ENCODE results near the gene FOXJ1. TPM values are rescaled to one million over a fixed set of nuclear protein-coding genes. Genes with fewer than 3 reads are reported as not detected.

FOXJ1 gene
- total RNA-seq, 1 donor from 2014 or later: not detected

DNA sequence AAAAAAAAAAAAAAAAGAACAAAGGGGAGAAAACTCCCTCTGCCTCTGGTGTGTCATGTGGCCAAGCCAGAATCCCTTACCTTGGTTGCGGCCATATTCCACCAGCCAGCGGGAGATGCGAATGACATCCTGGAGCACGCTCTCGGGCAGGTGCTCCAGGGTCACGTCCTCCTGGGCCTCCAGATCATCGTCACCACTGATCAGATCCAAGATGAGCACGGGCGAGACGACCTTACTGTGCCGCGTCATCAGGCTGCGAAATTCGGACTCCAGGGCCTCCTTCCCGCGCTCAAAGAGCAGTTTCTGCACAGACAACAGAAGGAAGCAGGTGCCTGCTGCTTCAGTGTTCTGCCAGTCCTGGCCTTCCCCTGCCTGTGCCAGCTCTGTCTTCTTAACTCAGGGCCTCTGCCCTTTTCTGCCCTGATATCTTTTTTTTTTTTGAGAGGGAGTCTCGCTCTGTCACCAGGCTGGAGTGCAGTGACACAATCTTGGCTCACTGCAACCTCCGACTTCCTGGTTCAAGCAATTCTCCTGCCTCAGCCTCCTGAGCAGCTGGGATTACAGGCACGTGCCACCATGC is 43.2 kb downstream of the FOXJ1 start:
- Histone ChIP-seq H3K4me3 (no peak overlapping the region), H3K27ac (no peak overlapping the region), H3K36me3 (peaks cover 4 to 70% of the 10 kb centered on the region in 2 donors), H3K9me3 (no peaks in the 10 kb centered on the region), H3K27me3 (no peaks in the 10 kb centered on the region), H3K4me1 (peaks cover 12% of the 10 kb centered on the region)
- intact Hi-C loops (cut with DNase I): no loop called here
- no peak for TF ChIP-seq POLR2A (IDR thresholded peaks at IDR 0.05)
- TF ChIP-seq POLR2AphosphoS5 (IDR thresholded peaks at IDR 0.05; ENCODE audit: insufficient read depth in 1 of 2, low read depth in 1 of 2): no peak
- no peak for TF ChIP-seq CTCF (IDR thresholded peaks at IDR 0.05)
- no peak for DNase-seq (ENCODE audit: extremely low spot score in 2 of 2)

DNA sequence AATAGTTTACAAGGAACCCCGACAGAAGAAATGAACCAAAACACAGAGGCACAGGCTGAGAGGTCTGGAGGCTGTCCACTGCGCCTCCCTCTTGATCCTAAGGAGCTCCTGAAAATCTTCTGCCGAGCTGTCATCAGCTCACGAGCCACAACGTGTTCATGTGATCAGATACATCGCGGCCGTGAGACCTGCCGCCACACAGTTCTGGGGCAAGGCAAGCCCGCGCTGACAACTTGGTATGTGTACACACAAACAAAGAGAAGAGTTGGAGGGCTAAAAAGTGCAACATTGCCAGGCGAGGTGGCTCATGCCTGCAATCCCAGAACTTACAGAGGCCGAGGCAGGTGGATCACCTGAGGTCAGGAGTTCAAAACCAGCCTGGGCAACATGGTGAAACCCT is 45.1 kb downstream of the FOXJ1 start:
- Histone ChIP-seq H3K4me3 (no peak overlapping the region), H3K9me3 (no peaks in the 10 kb centered on the region), H3K27me3 (no peaks in the 10 kb centered on the region), H3K36me3 (peaks cover 4 to 71% of the 10 kb centered on the region in 2 donors), H3K4me1 (no peaks in the 10 kb centered on the region), H3K27ac (no peak overlapping the region)
- DNase-seq (ENCODE audit: extremely low spot score in 2 of 2): no peak
- TF ChIP-seq POLR2AphosphoS5 (IDR thresholded peaks at IDR 0.05; ENCODE audit: insufficient read depth in 1 of 2, low read depth in 1 of 2): no peak
- TF ChIP-seq POLR2A (IDR thresholded peaks at IDR 0.05): no peak
- TF ChIP-seq CTCF (IDR thresholded peaks at IDR 0.05): no peak
- intact Hi-C loops (cut with DNase I): no loop called here

DNA sequence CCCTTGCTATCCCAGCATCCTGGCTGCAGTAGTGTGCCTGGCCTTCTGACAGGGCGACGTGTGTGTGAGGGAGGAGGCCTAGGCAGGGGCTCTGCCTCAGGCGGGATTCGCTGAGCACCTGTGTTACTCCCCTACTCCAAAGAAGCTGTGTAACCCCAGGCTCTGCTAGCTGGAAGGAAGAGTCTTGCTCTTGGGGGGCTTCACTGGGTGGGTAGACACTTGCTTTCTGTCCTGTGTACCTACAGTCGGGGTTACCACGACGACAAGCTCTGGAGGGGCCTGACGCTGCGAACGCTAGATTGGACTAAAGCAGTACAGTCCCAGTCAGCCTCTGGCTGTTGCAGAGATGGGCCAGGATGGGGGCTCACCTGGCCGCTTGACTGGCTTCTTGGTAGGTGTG is 47.0 kb downstream of the FOXJ1 start:
- Histone ChIP-seq H3K4me1 (no peaks in the 10 kb centered on the region), H3K4me3 (no peak overlapping the region), H3K27me3 (no peaks in the 10 kb centered on the region), H3K36me3 (peaks cover 4 to 72% of the 10 kb centered on the region in 2 donors), H3K9me3 (no peaks in the 10 kb centered on the region), H3K27ac (no peak overlapping the region)
- intact Hi-C loops (cut with DNase I): no loop called here
- no peak for DNase-seq (ENCODE audit: extremely low spot score in 2 of 2)
- TF ChIP-seq POLR2AphosphoS5 (IDR thresholded peaks at IDR 0.05; ENCODE audit: insufficient read depth in 1 of 2, low read depth in 1 of 2) (no peak), CTCF (IDR thresholded peaks at IDR 0.05) (no peak), POLR2A (IDR thresholded peaks at IDR 0.05) (no peak)

- no peak for TF ChIP-seq POLR2A (IDR thresholded peaks at IDR 0.05)
- Histone ChIP-seq H3K4me3 (no peak overlapping the region), H3K9me3 (no peaks in the 10 kb centered on the region), H3K27ac (no peak overlapping the region), H3K36me3 (peaks cover 4 to 83% of the 10 kb centered on the region in 2 donors), H3K4me1 (no peaks in the 10 kb centered on the region), H3K27me3 (no peaks in the 10 kb centered on the region)
- DNase-seq (ENCODE audit: extremely low spot score in 2 of 2): peak in 1 of 2 donors; percentile 84
- intact Hi-C loops (cut with DNase I): no loop called here
These were observed 48.3 kb downstream of the FOXJ1 start for GRCh38 chr17:76092526-76093413.

DNA sequence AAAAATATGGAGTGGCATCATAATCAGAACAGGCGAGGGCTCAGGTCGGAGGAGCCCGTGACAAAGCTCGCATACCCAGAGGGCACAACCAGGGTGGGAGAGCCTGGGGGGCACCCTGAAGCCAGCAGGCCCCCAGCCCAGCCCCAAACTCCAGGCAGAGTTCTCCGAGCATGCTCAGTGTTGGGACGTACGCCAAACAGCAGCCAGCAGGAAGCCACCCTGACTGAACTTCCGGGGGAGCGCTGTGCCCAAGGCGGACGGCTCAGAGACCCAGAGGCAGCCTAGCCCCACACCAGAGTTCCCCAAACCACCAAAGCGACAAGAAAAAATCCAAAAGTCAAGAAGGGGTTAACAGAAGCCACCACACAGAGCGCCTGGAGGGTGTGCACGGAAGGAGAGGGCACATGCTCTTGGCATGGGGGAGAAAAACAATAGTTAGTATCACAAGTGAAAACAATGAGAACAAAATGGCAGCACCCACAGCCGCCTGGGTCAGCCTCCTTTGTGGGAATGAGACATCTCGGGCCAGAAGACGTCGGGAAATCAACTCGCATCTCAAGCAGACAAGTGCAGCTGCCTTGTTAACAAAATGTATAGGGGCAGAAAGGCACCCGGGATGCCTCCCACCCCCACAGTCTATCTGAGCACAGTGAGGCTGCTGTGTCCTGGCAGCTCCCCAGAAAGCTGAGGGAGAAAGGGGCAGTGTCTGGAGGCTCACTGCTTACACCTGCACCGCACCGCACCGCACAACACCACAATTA is 49.3 kb downstream of the FOXJ1 start:
- intact Hi-C loops (cut with DNase I): no loop called here
- DNase-seq (ENCODE audit: extremely low spot score in 2 of 2): no peak
- Histone ChIP-seq H3K36me3 (peaks cover 4 to 81% of the 10 kb centered on the region in 2 donors), H3K27ac (no peak overlapping the region), H3K9me3 (no peaks in the 10 kb centered on the region), H3K27me3 (no peaks in the 10 kb centered on the region), H3K4me3 (no peak overlapping the region), H3K4me1 (no peaks in the 10 kb centered on the region)
- no peak for TF ChIP-seq POLR2A (IDR thresholded peaks at IDR 0.05)
